OCI-LY7 (cell line): Measurements from ENCODE around the gene APBB2. TPM values are rescaled to one million over a fixed set of nuclear protein-coding genes. Genes with fewer than 3 reads are reported as not detected.

Experiments
- BruUV-seq: library from RNA; stranded (reverse); fragments of 400-500 nt; replicated peaks from 2 replicates; lab custom pipeline; 2021; lab: Mats Ljungman, UMichigan
- CTCF ChIA-PET: fragments of 300-600 bp; sonication (Branson Sonifier 250); formaldehyde crosslinking; loops from one replicate; lab custom pipeline; 2022; ENCODE audit warnings: antibody characterized with exemption; ENCODE audit not compliant: unreplicated experiment; lab: Charles Lee
- POLR2A ChIA-PET: fragments of 300-600 bp; sonication (Branson Sonifier 250); formaldehyde crosslinking; loops from one replicate; lab custom pipeline; 2022; ENCODE audit warnings: antibody characterized with exemption; lab: Charles Lee
- DNase-seq: peaks from one replicate; pipeline ENCODE4 v3.0.0-alpha.2; 2015; ENCODE audit warnings: low spot score
- H2AFZ ChIP-seq: fragments of 200-600 bp; sonication (generic), shearing (Covaris generic); 2 replicates; pipeline ENCODE4 v1.6.1; 2014; ENCODE audit warnings: mild to moderate bottlenecking, antibody characterized with exemption, low read length, moderate library complexity
- H3K27ac ChIP-seq: fragments of 200-600 bp; sonication (generic); 2 replicates; pipeline ENCODE4 v1.5.1; 2014; ENCODE audit warnings: mixed run types, low read depth, mild to moderate bottlenecking, moderate library complexity, low read length, inconsistent platforms; ENCODE audit not compliant: poor library complexity, severe bottlenecking
- H3K36me3 ChIP-seq: fragments of 200-600 bp; sonication (generic); 2 replicates; pipeline ENCODE4 v1.6.1; 2014; ENCODE audit warnings: mild to moderate bottlenecking, antibody characterized with exemption, low read length, moderate library complexity, mixed read lengths; ENCODE audit not compliant: insufficient read depth
- H3K4me1 ChIP-seq: fragments of 200-600 bp; sonication (generic); 2 replicates; pipeline ENCODE4 v1.5.1; 2014; ENCODE audit warnings: mild to moderate bottlenecking, low read length; ENCODE audit not compliant: insufficient read depth, poor library complexity, severe bottlenecking
- H3K4me2 ChIP-seq: fragments of 200-600 bp; sonication (generic); 2 replicates; pipeline ENCODE4 v1.6.1; 2014; ENCODE audit warnings: mild to moderate bottlenecking, low read length
- H3K4me3 ChIP-seq: fragments of 200-600 bp; sonication (generic); 2 replicates; pipeline ENCODE4 v1.5.1; 2014; ENCODE audit warnings: mild to moderate bottlenecking, low read depth, low read length; ENCODE audit not compliant: poor library complexity, severe bottlenecking
- H3K79me2 ChIP-seq: fragments of 200-600 bp; sonication (generic); 2 replicates; pipeline ENCODE4 v1.6.1; 2016; ENCODE audit warnings: low read depth, mild to moderate bottlenecking, low read length, moderate library complexity, mixed read lengths; ENCODE audit not compliant: insufficient read depth
- H3K9me2 ChIP-seq: fragments of 200-600 bp; sonication (generic); 2 replicates; pipeline ENCODE4 v1.6.1; 2016; ENCODE audit warnings: mild to moderate bottlenecking, low read length, mixed read lengths; ENCODE audit not compliant: insufficient read depth
- H3K9me3 ChIP-seq: fragments of 200-600 bp; sonication (generic); 2 replicates; pipeline ENCODE4 v1.6.1; 2014; ENCODE audit warnings: mild to moderate bottlenecking, mixed run types, low read length, mixed read lengths
- H4K20me1 ChIP-seq: fragments of 200-600 bp; sonication (generic); 2 replicates; pipeline ENCODE4 v1.6.1; 2014; ENCODE audit warnings: mild to moderate bottlenecking, antibody characterized with exemption, low read length, moderate library complexity, mixed read lengths; ENCODE audit not compliant: insufficient read depth
- EZH2phosphoT487 ChIP-seq: fragments of 200-600 bp; sonication (generic); IDR thresholded peaks from 2 replicates; pipeline ENCODE4 v1.6.1; 2018; ENCODE audit warnings: low read depth, borderline replicate concordance, mild to moderate bottlenecking, mixed run types, antibody characterized with exemption, low read length, moderate library complexity, mixed read lengths
- intact Hi-C: fragments of 100-400 bp; cut with micrococcal nuclease; formaldehyde crosslinking; loops from one replicate; pipeline ENCODE4 v1.10.0; 2022; ENCODE audit not compliant: unreplicated experiment
- total RNA-seq, 2 experiments: library from RNA; depleted of rRNA in 1 of 2; stranded (reverse); fragments of >200 nt in 1 of 2; shearing (Covaris generic) in 1 of 2; gene quantifications; 2 replicates each; pipeline ENCODE4 v1.2.3, GENCODE V29; 2014 to 2022
- TF ChIP-seq, protein P1 (sequence below): fragments of 200-600 bp; sonication (generic); conservative IDR thresholded peaks from 2 replicates; pipeline ENCODE4 v1.5.1; 2014; ENCODE audit warnings: mild to moderate bottlenecking, antibody characterized with exemption, low read length, moderate library complexity, mixed read lengths

APBB2 gene
- total RNA-seq, 2 experiments from 2014 or later, result 66.4 to 88.5 TPM

DNA sequence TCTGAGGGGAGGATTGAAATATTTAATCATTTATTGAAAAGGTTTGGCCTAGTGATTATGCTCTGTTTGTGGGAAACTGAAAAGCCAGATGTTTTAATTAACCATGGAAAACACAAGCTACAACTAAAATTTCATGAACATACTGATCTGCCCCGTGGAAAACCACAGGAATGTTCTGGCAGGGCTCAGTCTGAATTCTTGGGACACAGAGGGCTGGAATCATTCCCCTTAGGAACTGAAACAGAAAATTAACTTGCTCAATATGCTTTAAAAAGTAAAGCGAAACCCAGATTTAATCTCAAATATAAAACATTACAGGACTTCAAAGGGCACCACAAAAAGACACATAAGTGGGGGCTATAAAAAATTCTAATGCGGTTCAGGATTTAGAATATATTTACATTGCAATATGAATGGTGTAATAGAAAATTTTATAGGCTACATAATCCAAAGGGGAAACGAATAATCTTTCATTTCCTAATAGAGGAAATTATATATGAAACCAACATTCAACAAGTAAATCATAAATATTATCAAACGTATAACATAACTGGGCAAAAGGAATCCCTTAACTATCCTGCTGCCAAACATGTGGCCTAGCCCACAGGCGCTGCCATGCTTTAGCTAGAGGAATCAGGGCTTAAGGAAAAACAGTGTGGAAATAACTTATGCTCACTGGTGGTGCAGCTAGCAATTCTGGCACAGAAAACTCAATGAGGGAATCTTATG lies 70.9 kb downstream of the APBB2 start:
- BruUV-seq, result no TSS peak
- Histone ChIP-seq H3K4me2 (no peak overlapping the region), H3K9me2 (no peaks in the 10 kb centered on the region), H3K79me2 (0 out of 2 replicates have a peak, but pooled peaks cover 6% of the 10 kb centered on the region), H4K20me1 (no peaks in the 10 kb centered on the region), H3K36me3 (peaks cover 41% of the 10 kb centered on the region), H2AFZ (no peak overlapping the region), H3K4me1 (peaks cover 6% of the 10 kb centered on the region), H3K27ac (no peak overlapping the region), H3K4me3 (no peak overlapping the region), H3K9me3 (peaks cover 9% of the 10 kb centered on the region; the same call in 1 of the 2 replicates)
- intact Hi-C loops, result no loop called here
- POLR2A ChIA-PET, result interaction anchor here (1.2 to 1.8 kb wide), 3 partner anchors 25 to 27 kb away, joined by 3 to 7 read pairs (median 5); no protein-coding TSS in a partner anchor
- CTCF ChIA-PET, result no interaction called here
- TF ChIP-seq, protein P1, sequence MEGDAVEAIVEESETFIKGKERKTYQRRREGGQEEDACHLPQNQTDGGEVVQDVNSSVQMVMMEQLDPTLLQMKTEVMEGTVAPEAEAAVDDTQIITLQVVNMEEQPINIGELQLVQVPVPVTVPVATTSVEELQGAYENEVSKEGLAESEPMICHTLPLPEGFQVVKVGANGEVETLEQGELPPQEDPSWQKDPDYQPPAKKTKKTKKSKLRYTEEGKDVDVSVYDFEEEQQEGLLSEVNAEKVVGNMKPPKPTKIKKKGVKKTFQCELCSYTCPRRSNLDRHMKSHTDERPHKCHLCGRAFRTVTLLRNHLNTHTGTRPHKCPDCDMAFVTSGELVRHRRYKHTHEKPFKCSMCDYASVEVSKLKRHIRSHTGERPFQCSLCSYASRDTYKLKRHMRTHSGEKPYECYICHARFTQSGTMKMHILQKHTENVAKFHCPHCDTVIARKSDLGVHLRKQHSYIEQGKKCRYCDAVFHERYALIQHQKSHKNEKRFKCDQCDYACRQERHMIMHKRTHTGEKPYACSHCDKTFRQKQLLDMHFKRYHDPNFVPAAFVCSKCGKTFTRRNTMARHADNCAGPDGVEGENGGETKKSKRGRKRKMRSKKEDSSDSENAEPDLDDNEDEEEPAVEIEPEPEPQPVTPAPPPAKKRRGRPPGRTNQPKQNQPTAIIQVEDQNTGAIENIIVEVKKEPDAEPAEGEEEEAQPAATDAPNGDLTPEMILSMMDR, result no peak
- no peak for TF ChIP-seq EZH2phosphoT487
- DNase-seq, result no peak

DNA sequence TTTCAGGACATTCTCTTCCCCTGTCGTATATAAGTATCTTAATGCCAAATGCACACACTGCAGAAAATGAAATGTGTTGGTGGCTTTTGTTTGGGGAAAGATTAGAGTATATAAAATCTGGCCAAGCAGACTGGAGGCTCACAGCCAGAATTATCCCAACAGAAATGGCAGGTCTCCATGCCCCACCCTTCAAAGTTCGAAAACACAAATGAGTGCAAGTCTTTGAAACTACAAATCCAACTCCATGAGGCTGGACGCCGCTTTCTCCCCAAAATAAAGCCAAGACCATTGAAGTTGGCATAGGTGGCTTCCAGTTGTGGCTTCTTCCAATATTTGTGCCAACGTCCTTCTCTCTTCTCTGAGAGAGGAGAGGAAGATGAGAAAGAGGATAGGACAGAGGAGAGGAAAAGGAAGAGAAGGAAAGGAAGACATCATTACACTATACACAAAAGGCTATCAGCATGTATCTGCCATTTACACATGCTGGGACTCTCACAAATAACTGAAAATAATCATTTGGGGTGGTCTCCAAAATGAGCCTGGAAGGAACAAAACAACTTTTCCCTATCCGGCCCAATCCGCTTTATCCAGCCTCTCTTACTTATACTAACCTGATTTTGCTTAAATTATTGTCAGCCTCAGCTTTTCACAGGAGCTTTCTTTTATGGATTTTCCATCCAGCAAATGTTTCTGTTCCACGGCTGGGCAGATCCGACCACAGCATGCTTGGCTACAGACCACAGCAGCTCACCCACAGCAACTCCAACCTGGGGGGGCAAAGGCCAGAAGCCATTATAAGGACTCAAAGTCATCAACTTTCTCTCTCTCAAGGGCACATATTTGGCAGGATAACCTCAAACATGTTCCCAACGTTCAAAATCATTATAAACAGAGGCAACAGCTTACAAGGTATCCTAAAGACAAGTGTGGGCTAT lies 71.7 kb downstream of the APBB2 start:
- H2AFZ ChIP-seq, result no peak overlapping the region
- H3K4me1 ChIP-seq, result peaks cover 6% of the 10 kb centered on the region
- no peak overlapping the region for H3K27ac ChIP-seq
- H3K4me2 ChIP-seq, result no peak overlapping the region
- CTCF ChIA-PET, result no interaction called here
- no peaks in the 10 kb centered on the region for H4K20me1 ChIP-seq
- no peak overlapping the region for H3K4me3 ChIP-seq
- no peaks in the 10 kb centered on the region for H3K9me2 ChIP-seq
- H3K36me3 ChIP-seq, result peaks cover 49% of the 10 kb centered on the region
- intact Hi-C loops, result no loop called here
- peaks cover 13% of the 10 kb centered on the region; the same call in 1 of the 2 replicates for H3K9me3 ChIP-seq
- TF ChIP-seq, protein P1, result no peak
- no peak for TF ChIP-seq EZH2phosphoT487
- no peak for DNase-seq
- no TSS peak for BruUV-seq
- 0 out of 2 replicates have a peak, but pooled peaks cover 6% of the 10 kb centered on the region for H3K79me2 ChIP-seq
- POLR2A ChIA-PET, result interaction anchor here (1.2 to 1.3 kb wide), 2 partner anchors 24 to 26 kb away, joined by 3 to 5 read pairs; no protein-coding TSS in a partner anchor
